Measurements from ENCODE around the gene PIAS4.

Gene PIAS4

DNA sequence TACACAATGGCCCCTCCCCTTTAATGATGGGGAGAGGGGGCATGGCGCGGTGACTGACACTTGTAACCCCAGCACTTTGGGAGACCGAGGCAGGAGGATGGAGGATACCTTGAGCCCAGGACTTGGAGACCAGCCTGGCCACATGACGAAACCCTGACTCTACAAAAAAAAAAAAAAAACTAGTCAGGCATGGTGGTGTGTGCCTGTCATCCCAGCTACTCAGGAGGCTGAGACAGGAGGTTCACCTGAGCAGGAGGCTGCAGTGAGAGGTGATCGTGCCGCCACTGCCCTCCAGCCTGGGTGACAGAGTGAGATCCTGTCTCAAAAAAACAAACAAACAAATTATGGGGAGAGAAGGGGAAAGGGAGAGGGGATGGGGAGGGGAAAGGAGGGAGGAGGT, 72.9 kb downstream of the PIAS4 start:
- DNase-seq, result no peak

DNA sequence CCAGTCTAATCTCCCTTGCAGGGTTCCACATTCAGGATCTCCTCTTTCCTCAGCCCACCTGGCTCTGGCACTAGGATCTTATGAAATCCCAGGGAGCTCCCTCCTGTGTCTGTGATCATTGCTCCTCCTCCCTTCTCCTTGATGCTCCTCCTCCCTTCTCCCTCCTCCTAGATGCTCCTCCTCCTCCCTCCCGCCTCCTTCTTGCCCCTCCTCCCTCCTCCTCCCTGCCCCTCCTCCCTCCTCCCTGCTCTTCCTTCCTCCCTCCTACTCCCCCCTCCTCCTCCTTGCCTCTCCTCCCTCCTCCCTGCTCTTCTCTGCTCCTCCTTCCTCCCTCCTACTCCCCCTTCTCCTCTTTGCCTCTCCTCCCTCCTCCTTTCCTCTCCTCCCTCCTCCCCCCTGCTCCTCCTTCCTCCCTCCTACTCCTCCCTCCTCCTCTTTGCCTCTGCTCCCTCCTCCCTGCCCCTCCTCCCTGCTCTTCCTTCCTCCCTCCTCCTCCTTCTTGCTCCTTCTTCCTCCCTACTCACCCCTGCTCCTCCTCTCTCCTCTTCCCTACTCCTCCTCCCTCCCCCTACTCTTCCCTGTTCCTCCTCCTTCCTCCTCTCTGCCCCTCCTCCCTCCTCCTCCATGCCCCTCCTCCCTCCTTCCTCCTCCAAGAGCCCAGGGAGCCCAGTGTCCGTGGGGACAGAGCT, 74.0 kb downstream of the PIAS4 start:
- no peak for DNase-seq

DNA sequence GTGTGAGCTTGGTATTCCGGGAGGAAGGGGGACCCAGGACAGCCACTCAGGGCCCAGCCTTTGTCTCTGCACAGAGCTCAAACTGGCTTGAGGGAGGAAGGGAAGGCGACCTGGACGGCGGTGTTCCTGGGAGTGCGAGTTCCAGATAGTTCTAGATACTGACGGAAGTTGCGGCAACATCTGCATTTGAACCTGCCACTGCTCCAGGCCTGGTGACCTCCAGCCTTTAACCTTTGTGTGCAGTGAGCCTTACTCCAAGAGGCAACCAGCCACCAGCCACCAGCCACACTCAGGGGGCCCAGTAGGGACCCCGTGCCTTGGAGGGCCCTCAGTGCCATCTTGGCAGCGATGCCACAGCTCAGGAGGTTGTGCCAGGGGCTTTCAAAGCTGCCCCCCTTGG, 74.6 kb downstream of the PIAS4 start:
- DNase-seq, result no peak

DNA sequence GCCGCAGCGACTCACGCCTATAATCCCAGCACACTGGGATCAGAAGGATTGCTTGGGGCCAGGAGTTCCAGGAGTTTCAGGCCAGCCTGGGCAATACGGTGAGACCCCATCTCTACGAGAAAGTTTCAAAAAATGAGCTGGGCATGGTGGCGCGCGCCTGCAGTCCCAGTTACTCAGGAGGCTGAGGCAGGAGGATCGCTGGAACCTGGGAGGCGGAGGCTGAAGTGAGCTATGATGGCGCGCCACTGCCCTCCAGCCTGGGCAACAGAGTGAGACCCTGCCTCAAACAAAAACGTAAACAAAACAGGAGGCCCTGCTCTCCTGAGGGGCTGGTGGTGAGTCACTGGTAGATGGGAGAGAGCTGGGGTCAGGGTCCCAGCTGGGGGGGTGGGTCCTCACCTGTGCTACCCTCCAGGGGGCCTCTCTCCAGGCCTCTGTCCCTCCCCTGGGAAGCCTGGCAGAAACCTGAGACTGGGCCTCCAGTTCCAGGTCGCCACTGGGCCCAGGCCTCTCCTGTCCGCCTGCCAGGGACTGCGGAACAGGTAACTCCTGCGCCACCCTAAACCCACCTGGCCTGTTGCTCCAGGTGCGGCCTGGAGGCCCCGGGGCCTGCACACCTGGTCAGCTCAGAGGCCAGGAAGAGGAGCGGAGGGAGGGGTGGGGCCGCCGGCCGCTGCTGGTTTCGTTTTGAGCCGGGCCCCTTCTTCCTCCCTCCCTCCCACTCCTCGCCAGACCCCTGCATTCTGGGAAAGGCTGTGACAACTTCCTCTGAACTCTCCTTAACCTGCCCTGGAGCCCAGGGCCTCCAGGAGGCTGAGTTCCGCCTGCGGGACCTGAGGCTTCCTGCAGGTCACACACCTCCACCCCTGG, 76.4 kb downstream of the PIAS4 start:
- peak; percentile 71 for DNase-seq

DNA sequence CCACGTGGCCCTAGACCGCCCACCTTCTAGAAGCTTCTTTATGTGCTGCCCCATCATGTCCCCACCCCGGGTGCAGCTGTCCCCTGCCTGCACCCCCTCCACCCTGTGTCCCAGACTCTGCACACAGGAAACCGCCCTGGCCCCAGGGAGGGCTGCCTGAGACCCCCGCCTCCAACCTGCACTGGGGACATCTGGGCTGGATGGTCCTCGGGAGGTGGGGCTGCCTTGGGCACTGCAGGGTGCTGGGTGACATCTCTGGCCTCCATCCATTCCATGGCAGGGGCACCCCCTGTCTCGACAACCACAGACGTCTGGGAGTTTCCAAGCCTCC, 77.0 kb downstream of the PIAS4 start:
- DNase-seq, result no peak

DNA sequence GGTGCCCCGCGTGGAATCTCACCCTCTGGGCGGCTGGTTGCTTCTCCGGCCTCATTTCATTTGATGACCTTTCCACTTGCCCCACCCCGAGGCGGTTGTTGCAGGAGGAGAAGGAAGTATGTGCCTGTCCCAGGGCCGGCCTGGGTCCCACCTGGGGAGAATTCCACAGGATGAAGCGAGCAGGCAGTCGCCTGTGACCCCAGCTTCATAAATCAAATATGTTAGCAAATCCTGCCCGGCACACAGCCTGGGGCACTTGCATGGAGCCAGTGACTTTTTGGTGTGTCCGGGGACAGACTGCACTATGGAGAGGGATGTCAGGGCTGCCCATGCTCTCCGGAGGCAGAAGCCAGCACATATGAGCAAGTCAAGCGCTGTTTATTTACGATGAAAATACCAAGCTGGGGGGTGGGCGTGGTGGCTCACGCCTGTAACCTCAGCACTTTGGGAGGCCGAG, 78.9 kb downstream of the PIAS4 start:
- DNase-seq, result no peak

DNA sequence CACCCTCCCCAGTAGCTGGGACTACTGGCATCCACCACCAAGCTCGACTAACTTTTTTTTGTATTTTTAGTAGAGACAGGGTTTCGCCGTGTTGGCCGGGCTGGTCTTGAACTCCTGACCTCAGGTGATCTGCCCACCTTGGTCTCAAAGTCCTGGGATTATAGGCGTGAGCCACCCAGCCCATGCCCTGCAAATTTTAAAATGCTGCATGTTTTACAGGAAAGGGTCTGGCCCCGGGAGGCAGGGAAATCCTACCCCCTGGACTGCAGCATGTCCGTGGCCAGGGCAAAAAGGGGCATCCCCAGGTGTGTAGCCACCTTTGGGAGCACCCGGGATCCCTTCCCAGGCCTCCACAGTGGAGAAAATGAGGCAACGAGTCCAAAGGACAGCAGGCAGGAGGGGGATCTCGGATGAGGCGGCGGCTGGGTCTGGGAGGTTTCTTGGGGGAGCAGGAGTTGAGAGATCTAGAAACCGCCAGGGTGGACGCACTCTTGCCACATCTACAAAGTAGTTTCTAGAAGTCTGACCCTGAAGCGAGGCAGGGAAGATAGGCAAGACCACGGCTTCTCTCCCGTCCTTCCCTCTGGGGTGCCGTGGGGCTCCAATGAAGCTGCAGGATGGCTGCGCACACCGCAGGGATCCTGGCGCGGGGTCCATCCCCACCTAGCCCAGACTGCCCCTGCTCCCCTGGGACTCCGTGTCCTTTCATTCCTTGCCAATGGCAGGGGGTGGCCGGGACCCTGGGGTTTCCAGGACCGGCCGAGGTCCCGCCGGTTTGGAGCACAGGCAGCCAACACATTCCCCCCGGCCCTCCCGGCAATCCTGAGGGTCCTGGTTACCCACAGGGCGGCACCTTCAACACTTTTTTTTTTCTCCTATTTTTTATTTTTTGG, 80.5 kb downstream of the PIAS4 start:
- DNase-seq, result no peak

DNA sequence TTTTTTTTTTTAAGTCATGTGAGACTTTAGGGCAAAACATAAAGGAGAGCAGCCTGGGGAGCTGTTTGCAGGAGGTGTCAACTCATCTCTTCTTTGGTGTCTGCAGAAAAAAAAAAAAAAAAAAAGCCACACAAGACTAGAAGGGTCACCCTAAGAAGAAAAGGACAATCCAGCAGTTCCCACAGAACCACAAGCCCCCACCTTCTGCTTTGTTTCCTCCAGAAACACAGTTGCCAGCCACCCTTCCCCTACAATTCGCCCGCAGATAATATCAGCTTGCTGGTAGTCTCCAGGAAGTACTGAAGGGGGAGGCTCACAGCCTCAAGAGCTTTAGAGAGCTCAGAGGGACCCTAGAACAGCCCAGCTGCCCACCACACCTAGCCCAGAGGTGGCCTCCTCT, 81.4 kb downstream of the PIAS4 start:
- peak; percentile 57 for DNase-seq
